ENCODE data around the gene ERICH6B.

DNA sequence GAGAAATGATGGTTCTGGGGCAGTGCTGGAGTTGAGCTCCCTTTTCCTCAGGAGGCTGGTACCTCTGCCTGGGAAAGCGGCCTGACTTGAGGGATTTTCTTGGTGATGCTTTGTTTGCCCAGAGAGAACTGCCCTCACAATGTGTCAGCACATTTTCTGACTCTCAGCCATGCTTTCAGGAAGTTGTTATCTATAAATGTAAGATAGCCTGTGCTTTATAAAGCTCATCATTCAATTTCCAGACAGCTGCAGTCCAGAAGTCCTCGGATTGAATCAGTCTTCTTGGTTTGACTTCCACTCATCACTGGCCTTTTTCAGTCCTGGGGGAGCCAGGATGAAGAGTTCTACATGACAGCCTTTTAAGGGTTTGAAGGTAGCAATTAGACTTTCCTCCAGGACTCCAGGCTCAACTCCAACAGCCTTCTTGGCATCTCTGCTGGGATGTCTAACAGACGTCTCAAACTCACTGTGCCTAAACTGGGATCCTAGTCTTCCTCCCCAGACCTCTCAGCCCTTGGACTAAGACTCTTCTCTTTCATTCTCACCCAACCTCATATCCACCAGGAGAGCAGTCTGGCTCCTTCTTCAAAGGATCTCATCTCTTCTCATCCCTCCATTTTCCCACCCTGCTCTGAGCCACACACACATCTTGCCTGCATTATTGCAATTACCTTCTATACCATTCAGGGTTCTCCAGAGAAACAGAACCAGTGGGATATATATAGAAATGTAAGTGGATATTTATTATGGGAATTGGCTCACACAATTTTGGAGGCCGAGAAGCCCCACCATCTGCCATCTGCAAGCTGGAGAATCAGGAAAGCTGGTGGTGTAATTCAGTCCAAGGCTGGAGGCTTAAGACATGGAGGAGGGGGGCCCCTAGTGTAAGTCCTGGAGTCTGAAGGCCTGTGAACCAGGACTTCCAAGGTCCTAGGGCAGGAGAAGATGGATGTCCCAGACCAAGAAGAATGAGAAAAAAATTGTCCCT lies 13.1 kb downstream of the ERICH6B start:
- TF ChIP-seq CTCF (IDR thresholded peaks at IDR 0.05; ENCODE audit: insufficient read depth, low read length) (no peak), POLR2AphosphoS5 (IDR thresholded peaks at IDR 0.05; ENCODE audit: low read depth) (no peak), REST (IDR thresholded peaks at IDR 0.05; ENCODE audit: insufficient replicate concordance, low read depth) (no peak)
